K562 (cell line): Measurements from ENCODE around the gene GCDH. TPM values are rescaled to one million over a fixed set of nuclear protein-coding genes. Genes with fewer than 3 reads are reported as not detected.

Experiments
- CBFB ChIP-seq: sonication (generic); formaldehyde crosslinking; IDR thresholded peaks from 2 replicates; pipeline ENCODE4 v1.4.0; 2020; ENCODE audit warnings: mild to moderate bottlenecking, missing genetic modification reagents
- CCNT2 ChIP-seq: IDR thresholded peaks from 2 replicates; pipeline ENCODE4 v1.6.1; 2011; ENCODE audit warnings: borderline replicate concordance, low read depth, mild to moderate bottlenecking, moderate library complexity, mixed read lengths, low read length; ENCODE audit not compliant: insufficient read length; ENCODE audit errors: extremely low read depth
- CXXC5 ChIP-seq: fragments of 250-450 bp; sonication (Bioruptor Pico); IDR thresholded peaks from 2 replicates; pipeline ENCODE4 v1.8.0; 2022; ENCODE audit warnings: inconsistent platforms, mild to moderate bottlenecking, moderate library complexity
- HDAC1 ChIP-seq, 2 experiments: fragments of 450-650 bp; IDR thresholded peaks; 2 replicates each; pipeline ENCODE4 v1.6.1; 2016 to 2017; ENCODE audit warnings: inconsistent platforms in 1 of 2, mild to moderate bottlenecking in 1 of 2, moderate library complexity in 1 of 2
- JUND ChIP-seq, 2 experiments: IDR thresholded peaks; 2 replicates in 1 of 2; 3 replicates in 1 of 2; pipeline ENCODE4 v1.6.1; 2011; ENCODE audit warnings: borderline replicate concordance in 2 of 2, low read depth in 2 of 2, low read length in 2 of 2, improper control_type of control experiment in 1 of 2, missing biosample characterization in 1 of 2, missing genetic modification characterization in 1 of 2, missing genetic modification reagents in 1 of 2
- KAT8 ChIP-seq: fragments of 450-650 bp; IDR thresholded peaks from 2 replicates; pipeline ENCODE4 v1.6.1; 2016; ENCODE audit warnings: low read depth, mild to moderate bottlenecking
- KDM4B ChIP-seq, 2 experiments: fragments of 450-650 bp in 1 of 2; sonication (generic) in 1 of 2; IDR thresholded peaks; 2 replicates each; pipeline ENCODE4 v1.6.1; 2016 to 2017; ENCODE audit warnings: borderline replicate concordance in 2 of 2, antibody characterized with exemption in 1 of 2, low read depth in 1 of 2, mild to moderate bottlenecking in 1 of 2
- KLF10 ChIP-seq: fragments of 250-450 bp; sonication (Bioruptor Pico); IDR thresholded peaks from 2 replicates; pipeline ENCODE4 v1.6.1; 2021; ENCODE audit warnings: matching md5 sums
- LEF1 ChIP-seq: fragments of 450-650 bp; IDR thresholded peaks from 2 replicates; pipeline ENCODE4 v1.6.1; 2016; ENCODE audit warnings: mild to moderate bottlenecking
- MCM3 ChIP-seq: fragments of 450-650 bp; IDR thresholded peaks from 2 replicates; pipeline ENCODE4 v1.6.1; 2016
- MTA2 ChIP-seq: fragments of 450-650 bp; IDR thresholded peaks from 2 replicates; pipeline ENCODE4 v1.6.1; 2016; ENCODE audit warnings: low read depth
- PML ChIP-seq: IDR thresholded peaks from 2 replicates; pipeline ENCODE4 v1.6.1; 2012; ENCODE audit warnings: low read length, inconsistent platforms
- SMARCC2 ChIP-seq: fragments of 450-650 bp; IDR thresholded peaks from 2 replicates; pipeline ENCODE4 v1.6.1; 2017; ENCODE audit warnings: antibody characterized with exemption, moderate library complexity, mild to moderate bottlenecking, low read depth
- SREBF1 ChIP-seq: fragments of 150-350 bp; IDR thresholded peaks from 2 replicates; pipeline ENCODE4 v1.6.1; 2014; ENCODE audit warnings: antibody characterized with exemption, low read depth, low read length, borderline replicate concordance
- TARDBP ChIP-seq: fragments of 450-650 bp; IDR thresholded peaks from 2 replicates; pipeline ENCODE4 v1.6.1; 2016
- TRIM28 ChIP-seq: fragments of 450-650 bp; IDR thresholded peaks from 2 replicates; pipeline ENCODE4 v1.6.1; 2017
- ZBTB17 ChIP-seq: fragments of 450-650 bp; formaldehyde crosslinking; IDR thresholded peaks from 2 replicates; pipeline ENCODE4 v1.4.0; 2020; ENCODE audit warnings: mild to moderate bottlenecking
- ZKSCAN8 ChIP-seq: fragments of 200-800 bp; sonication (Bioruptor generic); IDR thresholded peaks from 2 replicates; pipeline ENCODE4 v1.6.1; 2016; ENCODE audit warnings: missing genetic modification characterization, missing compliant biosample characterization
- ZNF12 ChIP-seq: sonication (generic); formaldehyde crosslinking; IDR thresholded peaks from 2 replicates; pipeline ENCODE4 v1.4.0; 2020; ENCODE audit warnings: mild to moderate bottlenecking, missing genetic modification reagents
- ZNF3 ChIP-seq: fragments of 250-450 bp; sonication (Bioruptor Pico); IDR thresholded peaks from 2 replicates; pipeline ENCODE4 v1.5.0; 2021; ENCODE audit warnings: mild to moderate bottlenecking, moderate library complexity
- ZNF354B ChIP-seq: fragments of 250-450 bp; sonication (Bioruptor Pico); IDR thresholded peaks from 2 replicates; pipeline ENCODE4 v1.4.0; 2020
- ZNF507 ChIP-seq: conservative IDR thresholded peaks from 2 replicates; pipeline ENCODE4 v1.6.1; 2017; ENCODE audit warnings: missing genetic modification characterization, missing compliant biosample characterization
- ZNF584 ChIP-seq: fragments of 200-800 bp; sonication (Bioruptor generic); IDR thresholded peaks from 2 replicates; pipeline ENCODE4 v1.6.1; 2016; ENCODE audit warnings: low read depth, mild to moderate bottlenecking, missing genetic modification characterization, missing compliant biosample characterization
- ZNF79 ChIP-seq: fragments of 250-450 bp; sonication (Bioruptor Pico); IDR thresholded peaks from 2 replicates; pipeline ENCODE4 v1.4.0; 2020; ENCODE audit warnings: low read depth, mild to moderate bottlenecking, moderate library complexity
- polyA plus RNA-seq, 8 experiments: library from polyadenylated mRNA; depleted of rRNA in 4 of 8; stranded (reverse) in 5 of 8; unstranded in 3 of 8; fragments of >200 nt; fragmentation: Nextera tagmentation in 2 of 8; fragmentation: Illumina TruSeq in 1 of 8; extraction: Ambion mirVana in 2 of 8; extraction: Trizol in 1 of 8; gene quantifications; 2 replicates each; pipeline versions ENCODE4 v1.2.1 to v1.2.3, GENCODE V29; 2011 to 2014; ENCODE audit warnings: inconsistent platforms in 1 of 8, missing spikeins in 1 of 8
- total RNA-seq, 7 experiments: library from RNA; depleted of rRNA in 6 of 7; stranded (reverse); fragments of >200 nt in 6 of 7; fragmentation: Illumina TruSeq in 2 of 7; extraction: Trizol in 2 of 7; gene quantifications; 2 replicates each; pipeline versions ENCODE4 v1.2.1 to v1.2.3, GENCODE V29; 2011 to 2021; ENCODE audit warnings: low replicate concordance in 1 of 7
- TF ChIP-seq, protein P1 (sequence below): sonication (generic); IDR thresholded peaks from 2 replicates; pipeline ENCODE4 v1.6.1; 2016
- TF ChIP-seq, protein P2 (sequence below): fragments of 250-450 bp; sonication (Bioruptor Pico); IDR thresholded peaks from 2 replicates; pipeline ENCODE4 v1.4.0; 2020; ENCODE audit warnings: mild to moderate bottlenecking, moderate library complexity

The GCDH gene
- total and polyA plus RNA-seq, 9 of the 15 experiments (the other 6 are each of a cell fraction or from before 2014, with no cell fraction given), result 2.9 to 50.8 (median 19.1) TPM

DNA sequence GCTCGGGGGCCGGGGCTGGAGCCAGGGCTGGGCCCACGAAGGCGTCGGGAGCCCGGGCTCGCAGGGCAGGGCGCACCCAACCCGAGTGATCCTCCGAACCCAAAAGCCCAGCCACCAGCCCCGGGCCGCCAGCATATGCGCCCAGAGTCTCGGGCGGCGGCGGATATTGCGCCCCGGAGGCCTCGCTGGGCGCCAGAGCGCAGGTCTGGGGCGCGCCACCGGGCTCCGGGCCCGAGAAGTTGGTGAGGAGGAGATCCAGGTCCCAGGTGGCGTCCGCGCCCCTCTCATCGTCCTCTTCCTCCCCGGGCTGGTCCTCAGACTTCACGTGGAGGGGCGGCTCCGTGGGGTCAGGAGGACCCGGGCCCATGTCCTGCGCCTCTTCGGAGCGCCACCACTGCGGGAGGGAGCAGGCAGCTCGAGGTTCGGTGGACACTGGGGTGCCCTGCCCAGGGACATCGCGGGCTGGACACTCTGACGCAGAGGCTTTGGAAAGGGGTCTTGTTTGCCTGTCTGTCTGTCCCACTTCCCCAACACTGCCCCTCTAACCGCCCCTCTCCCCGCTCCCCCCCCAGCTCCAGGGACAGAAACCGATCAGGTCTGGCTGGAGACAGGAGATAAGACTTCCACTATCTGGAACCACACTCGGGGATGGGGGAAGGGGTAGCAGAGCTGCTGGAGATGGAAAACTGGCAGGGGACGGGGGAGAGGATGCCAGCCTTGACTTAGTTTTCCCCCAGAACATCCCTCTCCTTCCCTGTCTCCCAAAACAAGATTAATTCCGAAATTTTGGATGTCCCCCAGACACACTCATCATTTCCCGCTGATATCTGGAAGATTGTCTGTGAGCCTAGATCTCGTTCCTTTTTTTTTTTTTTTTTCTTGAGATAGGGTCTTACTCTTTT is 5.0 kb upstream of the GCDH start (continued):
- TF ChIP-seq CCNT2 (peak; percentile 64), CXXC5 (CRISPR knock-in tag) (no peak), TARDBP (no peak), MCM3 (no peak), ZNF354B (no peak), KLF10 (CRISPR knock-in tag) (no peak), ZNF79 (CRISPR knock-in tag) (no peak), ZNF507 (no peak), ZNF3 (CRISPR knock-in tag) (no peak), CBFB (no peak), ZNF12 (CRISPR knock-in tag) (0 out of 2 replicates have a peak, but pooled peaks have one; percentile 20), ZBTB17 (CRISPR knock-in tag) (no peak), JUND (IDR thresholded peaks at IDR 0.05; ENCODE audit: borderline replicate concordance, low read depth, low read length) (0 out of 2 replicates have a peak, but pooled peaks have one; percentile 37), JUND (tag; IDR thresholded peaks at IDR 0.05; ENCODE audit: borderline replicate concordance, low read depth, low read length) (peak; percentile 27; the same call in 1 of the 3 replicates), ZKSCAN8 (CRISPR knock-in tag) (no peak), KDM4B (IDR thresholded peaks at IDR 0.05; ENCODE audit: borderline replicate concordance in 2 of 2, low read depth in 1 of 2) (peak in 1 of 2 experiments; percentile 56; a peak in 1 of 4 replicates), KAT8 (no peak), LEF1 (peak; percentile 86), TRIM28 (no peak), ZNF584 (CRISPR knock-in tag) (0 out of 2 replicates have a peak, but pooled peaks have one; percentile 51), SMARCC2 (peak; percentile 72; the same call in 1 of the 2 replicates), HDAC1 (IDR thresholded peaks at IDR 0.05) (peak; percentile 7 to 24; a peak in 1 of 4 replicates), SREBF1 (no peak), MTA2 (peak; percentile 85), PML (peak; percentile 84)
- TF ChIP-seq, protein P1, sequence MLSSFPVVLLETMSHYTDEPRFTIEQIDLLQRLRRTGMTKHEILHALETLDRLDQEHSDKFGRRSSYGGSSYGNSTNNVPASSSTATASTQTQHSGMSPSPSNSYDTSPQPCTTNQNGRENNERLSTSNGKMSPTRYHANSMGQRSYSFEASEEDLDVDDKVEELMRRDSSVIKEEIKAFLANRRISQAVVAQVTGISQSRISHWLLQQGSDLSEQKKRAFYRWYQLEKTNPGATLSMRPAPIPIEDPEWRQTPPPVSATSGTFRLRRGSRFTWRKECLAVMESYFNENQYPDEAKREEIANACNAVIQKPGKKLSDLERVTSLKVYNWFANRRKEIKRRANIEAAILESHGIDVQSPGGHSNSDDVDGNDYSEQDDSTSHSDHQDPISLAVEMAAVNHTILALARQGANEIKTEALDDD, result no peak
- TF ChIP-seq, protein P2, sequence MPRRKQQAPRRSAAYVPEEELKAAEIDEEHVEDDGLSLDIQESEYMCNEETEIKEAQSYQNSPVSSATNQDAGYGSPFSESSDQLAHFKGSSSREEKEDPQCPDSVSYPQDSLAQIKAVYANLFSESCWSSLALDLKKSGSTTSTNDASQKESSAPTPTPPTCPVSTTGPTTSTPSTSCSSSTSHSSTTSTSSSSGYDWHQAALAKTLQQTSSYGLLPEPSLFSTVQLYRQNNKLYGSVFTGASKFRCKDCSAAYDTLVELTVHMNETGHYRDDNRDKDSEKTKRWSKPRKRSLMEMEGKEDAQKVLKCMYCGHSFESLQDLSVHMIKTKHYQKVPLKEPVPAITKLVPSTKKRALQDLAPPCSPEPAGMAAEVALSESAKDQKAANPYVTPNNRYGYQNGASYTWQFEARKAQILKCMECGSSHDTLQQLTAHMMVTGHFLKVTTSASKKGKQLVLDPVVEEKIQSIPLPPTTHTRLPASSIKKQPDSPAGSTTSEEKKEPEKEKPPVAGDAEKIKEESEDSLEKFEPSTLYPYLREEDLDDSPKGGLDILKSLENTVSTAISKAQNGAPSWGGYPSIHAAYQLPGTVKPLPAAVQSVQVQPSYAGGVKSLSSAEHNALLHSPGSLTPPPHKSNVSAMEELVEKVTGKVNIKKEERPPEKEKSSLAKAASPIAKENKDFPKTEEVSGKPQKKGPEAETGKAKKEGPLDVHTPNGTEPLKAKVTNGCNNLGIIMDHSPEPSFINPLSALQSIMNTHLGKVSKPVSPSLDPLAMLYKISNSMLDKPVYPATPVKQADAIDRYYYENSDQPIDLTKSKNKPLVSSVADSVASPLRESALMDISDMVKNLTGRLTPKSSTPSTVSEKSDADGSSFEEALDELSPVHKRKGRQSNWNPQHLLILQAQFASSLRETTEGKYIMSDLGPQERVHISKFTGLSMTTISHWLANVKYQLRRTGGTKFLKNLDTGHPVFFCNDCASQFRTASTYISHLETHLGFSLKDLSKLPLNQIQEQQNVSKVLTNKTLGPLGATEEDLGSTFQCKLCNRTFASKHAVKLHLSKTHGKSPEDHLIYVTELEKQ (CRISPR knock-in tag), result no peak
